HT-29 (cell line): ENCODE results near the gene LSM6. TPM values are rescaled to one million over a fixed set of nuclear protein-coding genes. Genes with fewer than 3 reads are reported as not detected.
A peak's percentile ranks its signal among the peaks of the same experiment; 100 is the strongest.

ENCODE experiments used
- DNase-seq: peaks from one replicate; pipeline ENCODE4 v3.0.0-alpha.2; 2015; ENCODE audit warnings: low spot score
- total RNA-seq: library from RNA; depleted of rRNA; stranded (reverse); fragments of >200 nt; shearing (Covaris generic); gene quantifications from 2 replicates; pipeline ENCODE4 v1.2.3, GENCODE V29; 2014; rRNA removed

Gene LSM6
- 25.6 and 29.2 TPM in 2 replicates for total RNA-seq

- DNase-seq: peak; percentile 72
Measured at GRCh38 chr4:146175541-146176453, at the start of gene LSM6. Gene LSM6, plus strand, starts transcription at chr4:146175718. Its CDS starts 7,204 bp downstream, at chr4:146182922.

- no peak for DNase-seq
Measured at GRCh38 chr4:146132445-146132844, 43.1 kb upstream of the LSM6 start.

DNA sequence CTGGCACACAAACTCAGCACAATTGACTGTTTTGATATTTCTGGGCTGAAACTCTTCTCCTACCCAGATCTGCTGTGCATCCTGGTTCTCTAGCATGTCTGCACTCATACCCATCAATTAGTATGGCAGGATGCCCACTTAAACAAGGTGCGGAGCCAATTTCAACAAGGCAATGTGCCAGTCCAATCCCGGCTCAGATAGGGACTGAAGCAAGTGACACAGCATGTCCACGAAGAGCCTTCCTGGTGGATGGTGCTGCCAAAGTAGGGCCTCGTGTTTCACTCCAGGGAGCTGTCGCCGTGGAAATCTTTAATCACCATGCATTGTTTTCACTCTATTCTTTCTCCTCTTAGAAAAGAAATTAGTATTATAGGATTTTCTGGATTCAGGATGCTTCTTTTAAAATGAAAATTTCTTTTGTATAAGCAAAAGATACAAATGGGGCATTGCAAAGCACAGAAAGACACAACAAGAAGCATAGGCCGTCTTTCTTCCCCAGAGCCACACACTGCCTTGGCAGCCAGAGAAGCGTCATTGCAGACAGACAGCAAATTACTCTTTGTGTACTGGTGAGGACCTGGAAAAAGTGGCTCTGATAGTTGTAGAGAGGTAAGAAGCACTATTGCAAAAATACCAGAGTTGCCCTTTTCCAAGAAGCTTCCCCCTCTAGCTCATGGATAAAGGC, 40.6 kb upstream of the LSM6 start:
- no peak for DNase-seq

DNA sequence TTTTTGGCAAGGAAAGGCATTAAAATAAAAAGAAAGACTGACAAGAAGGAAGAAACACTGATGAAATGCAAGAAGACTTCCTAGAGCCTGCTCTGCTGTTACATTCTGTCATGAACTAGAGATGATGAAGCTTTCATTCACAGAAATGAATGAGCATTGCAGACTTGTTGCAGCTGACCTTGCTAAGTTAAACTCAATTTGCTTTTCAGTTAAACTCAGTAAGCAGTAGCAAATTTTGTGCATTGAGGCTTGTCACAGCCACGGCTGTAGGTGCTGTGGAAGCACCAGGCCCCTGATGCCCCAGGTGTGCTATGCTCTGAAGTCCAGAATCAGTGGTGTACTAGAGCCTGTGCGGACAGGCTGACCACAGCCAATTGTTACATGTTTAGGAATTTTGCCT, 39.6 kb upstream of the LSM6 start:
- no peak for DNase-seq

DNA sequence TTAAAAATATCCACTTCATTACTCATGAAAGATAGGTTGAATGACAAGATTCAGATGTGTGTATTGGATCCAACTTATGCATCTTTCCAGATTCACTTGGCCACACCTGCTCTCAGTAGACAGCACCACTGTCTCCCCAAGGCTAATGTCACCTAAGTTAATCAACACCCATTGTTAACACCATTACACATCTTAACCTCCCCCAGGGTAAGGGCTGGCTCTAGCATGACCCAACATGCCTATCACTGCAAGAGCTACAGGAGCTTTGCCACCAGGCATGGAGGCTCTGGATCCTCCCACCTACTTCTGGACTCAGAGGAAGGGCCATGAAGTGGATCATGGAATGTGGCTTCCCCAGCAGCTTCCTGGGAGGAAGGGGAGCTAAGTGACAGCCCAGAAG, 32.8 kb upstream of the LSM6 start:
- no peak for DNase-seq

DNA sequence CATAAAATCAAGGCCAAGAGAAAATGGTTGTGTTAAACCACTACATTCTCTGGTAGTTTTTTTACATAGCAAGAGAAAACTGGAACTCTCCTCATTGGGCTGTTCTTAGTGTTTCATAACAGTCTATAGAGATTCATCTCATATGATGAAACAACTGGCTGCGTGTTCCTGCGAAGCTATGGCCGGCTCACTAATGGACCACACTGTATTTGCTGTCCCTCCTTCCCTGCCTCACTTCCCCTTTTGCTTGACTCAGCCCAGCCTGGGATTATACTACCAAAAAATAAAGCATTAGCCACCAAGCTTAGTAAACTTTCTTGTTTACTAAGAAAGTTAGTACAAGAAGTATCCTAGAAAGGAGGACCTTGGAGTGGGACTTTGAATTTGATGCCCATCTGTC, 31.6 kb upstream of the LSM6 start:
- no peak for DNase-seq

DNA sequence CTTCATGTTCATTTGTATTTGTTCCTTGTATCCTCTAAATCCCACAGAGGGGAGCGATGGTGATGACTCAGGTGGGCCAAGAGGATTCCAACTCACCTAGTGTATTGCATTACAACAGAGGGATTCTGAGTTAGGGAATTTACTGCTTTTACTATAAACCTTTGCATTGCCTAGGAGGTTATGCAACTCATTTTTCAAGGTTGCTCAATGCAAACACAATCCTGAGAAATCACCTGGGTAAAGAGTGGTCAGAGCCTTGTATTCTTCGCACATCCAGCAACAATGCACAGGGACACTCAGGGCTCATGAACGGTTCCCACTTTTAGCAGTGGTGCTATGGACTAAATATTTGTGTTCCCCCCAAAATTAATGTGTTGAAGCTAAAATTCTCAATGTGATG, 28.6 kb upstream of the LSM6 start:
- no peak for DNase-seq

DNA sequence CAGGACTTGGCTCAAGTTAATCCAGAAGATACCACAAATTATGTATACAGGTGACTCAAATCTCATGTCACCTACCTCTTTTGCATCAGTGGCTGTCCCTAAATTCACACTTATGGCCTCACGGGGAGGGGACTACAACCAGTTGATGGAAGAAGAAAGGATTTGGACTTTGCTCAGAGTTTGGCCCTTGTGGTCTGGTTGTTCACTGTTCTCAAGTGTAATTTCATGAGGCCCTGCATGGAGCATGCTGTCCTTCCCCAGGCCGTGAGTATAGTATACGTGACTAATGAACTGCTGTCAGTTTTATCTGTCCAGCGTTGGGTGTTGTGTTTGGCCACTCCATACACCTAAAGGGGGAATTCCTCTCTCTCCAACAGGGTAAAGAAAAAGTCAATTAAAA, 27.5 kb upstream of the LSM6 start:
- no peak for DNase-seq

- no peak for DNase-seq
Measured at GRCh38 chr4:146154057-146154456, 21.5 kb upstream of the LSM6 start.

GRCh38 chr4:146155152-146155724, 20.3 kb upstream of the LSM6 start:
- no peak for DNase-seq

- DNase-seq: no peak
Measured at GRCh38 chr4:146158036-146158745, 17.3 kb upstream of the LSM6 start.

GRCh38 chr4:146159384-146160058, 16.0 kb upstream of the LSM6 start:
- DNase-seq: no peak

DNA sequence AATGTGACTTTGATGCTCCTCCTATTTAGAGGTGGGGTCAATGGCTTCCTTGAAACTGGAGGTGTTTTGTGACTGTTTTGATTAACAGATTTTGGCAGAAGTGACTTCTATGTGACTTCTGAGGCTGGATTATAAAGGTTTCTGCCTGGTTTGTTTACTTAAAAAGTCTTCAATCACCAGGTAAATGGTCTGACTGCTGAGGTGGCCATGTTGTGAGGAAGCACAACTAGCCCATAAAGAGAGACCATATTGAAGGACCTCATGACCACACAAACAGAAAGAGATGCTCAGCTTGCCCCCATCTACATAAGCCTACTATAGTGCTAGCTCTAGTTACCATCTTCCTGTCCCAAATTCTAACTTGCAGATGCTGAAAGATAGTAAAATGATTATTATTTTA, 14.3 kb upstream of the LSM6 start:
- DNase-seq: no peak

DNA sequence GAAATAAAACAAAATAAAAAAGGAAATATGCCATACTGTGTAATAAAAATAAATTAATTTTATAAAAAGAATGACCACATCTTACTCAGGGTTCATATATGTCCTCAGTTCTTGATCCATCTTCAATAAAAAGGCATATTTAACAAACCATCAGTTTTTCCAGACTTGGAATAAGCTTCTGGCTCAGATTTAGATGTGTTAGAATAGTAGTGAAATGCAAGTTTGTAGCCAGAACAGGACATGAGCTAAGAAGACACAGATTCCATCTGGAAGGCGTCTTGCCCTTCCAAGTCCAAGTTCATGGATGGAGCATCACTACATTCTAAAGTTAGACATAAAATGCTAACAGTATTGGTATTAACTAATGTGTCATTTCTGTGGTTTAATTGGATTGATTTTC, 10.3 kb upstream of the LSM6 start:
- no peak for DNase-seq

DNA sequence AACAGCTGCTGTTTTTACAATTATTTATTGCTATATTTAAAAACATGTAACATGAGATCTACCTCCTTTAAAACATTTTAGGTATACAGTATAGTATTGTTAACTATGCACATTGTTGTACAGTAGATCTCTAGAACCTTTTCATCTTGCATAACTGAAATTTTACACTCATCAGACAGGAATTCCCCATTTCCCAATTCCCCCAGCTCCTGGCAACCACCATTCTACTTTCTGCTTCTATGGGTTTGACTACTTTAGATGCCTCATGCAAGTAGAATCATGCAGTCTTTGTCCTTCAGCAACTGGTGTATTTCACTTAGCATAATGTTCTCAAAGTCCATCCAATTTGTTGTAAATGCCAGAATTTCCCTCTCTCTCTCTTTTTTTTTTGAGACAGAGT, 9.7 kb upstream of the LSM6 start:
- no peak for DNase-seq

- DNase-seq: no peak
Measured at GRCh38 chr4:146170149-146170548, 5.4 kb upstream of the LSM6 start.

DNA sequence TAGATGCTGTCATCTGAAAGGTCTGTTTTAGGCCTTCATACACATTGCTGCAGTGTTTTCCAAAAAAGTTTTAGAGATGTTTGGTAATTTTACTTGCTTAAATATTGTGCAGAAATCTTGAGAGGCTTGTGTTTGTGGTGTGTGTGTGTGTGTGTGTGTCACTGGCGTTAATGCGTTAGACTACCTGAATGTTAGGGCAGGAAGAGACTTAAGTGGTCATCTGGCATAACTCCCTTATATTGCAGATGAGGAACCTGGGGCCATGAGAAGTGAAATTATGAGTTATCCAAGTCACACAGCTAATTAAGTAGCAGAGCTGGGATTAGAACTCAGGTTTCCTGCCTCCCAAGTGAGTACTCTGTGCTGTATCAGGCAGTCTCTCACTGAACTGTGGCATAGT, 1.4 kb downstream of the LSM6 start:
- DNase-seq: no peak

DNA sequence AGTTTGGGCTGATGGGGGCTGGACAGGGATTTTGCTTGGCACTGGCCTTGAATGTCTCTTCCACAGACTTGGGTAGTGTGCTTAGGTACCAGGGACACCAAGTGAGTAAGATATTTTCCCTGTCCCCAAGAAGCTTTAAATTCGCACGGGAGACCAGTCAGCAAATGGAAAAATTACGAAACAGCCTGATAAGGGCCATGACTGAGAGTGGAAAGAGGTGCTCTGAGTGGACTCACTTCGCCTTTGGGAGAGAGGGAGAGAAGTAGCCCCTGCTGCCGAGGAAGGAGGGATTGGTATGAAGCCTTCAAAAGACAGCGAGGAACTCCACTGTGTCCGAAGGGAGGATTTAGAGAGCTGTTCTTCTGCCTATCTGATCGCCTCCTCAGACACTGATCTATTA, 2.6 kb downstream of the LSM6 start:
- DNase-seq: no peak

DNA sequence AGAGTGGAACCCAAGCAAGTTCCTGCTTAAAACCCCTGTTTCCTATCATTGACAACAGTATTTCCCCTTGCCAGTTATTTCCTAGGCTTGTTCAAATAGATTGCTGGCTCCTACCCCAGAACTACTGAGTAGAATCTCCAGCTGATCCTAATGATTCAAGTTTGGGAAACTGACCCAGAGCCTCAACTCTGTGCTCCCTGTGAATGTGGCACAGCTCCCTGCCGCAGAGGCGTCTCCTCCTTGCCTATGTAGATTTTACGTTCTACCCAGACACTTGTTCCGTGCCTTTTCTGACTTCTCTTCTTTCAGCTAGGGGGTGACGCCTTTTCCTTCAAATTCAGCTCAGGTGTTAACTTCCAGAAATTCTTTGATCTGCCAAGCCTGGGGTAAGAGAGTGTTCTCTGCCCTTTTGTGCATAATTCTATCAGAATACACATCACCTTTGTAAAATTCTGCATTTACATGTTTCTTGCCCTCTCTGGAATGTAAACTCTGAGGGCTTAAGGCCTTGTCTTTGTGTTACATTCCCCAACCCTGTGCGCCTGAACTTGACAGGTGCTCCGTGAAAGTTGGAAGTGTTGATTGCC, 4.4 kb downstream of the LSM6 start:
- no peak for DNase-seq

GRCh38 chr4:146182443-146182842, 6.9 kb downstream of the LSM6 start:
- DNase-seq: no peak

DNA sequence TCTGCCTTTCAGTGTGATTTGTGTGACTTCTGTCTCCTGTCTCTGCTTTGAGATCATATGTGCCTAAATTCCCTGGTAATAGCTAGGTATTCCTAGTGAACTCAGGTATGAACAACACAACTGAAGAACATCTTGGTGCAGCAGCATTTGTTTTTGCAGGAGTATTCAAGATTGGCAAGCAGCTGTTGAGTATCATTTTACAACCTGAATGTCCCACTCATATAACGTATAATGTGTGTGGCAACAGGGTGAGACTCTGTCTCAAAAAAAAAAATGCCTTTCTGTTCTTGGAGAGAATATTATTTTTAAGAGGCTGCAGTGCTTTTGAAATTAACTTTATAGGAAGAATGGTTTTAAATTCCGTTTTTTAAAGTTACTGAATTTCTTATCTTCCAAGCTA, 7.7 kb downstream of the LSM6 start:
- DNase-seq: no peak
